Astrocyte (in vitro differentiated cells and primary cell): Measurements from ENCODE around the gene EHBP1. TPM values are rescaled to one million over a fixed set of nuclear protein-coding genes. Genes with fewer than 3 reads are reported as not detected.

Source experiments
- DNase-seq: peaks from one replicate; pipeline ENCODE4 v3.0.0-alpha.2; 2010; ENCODE audit warnings: low read depth
- FAIRE-seq: peaks from 2 replicates; lab custom pipeline; 2011; peaks lifted over from hg19 to GRCh38; lab: Jason Lieb, UNC
- H2AFZ ChIP-seq: 2 replicates; pipeline ENCODE4 v1.6.0; 2012; ENCODE audit warnings: low read depth, low read length, inconsistent platforms
- H3K27ac ChIP-seq: 2 replicates; pipeline ENCODE4 v1.5.1; 2011; ENCODE audit warnings: low read depth, low read length, inconsistent platforms
- H3K27me3 ChIP-seq: 2 replicates; pipeline ENCODE4 v1.6.0; 2011; ENCODE audit warnings: low read length, inconsistent platforms; ENCODE audit not compliant: insufficient read depth
- H3K36me3 ChIP-seq: 2 replicates; pipeline ENCODE4 v1.5.1; 2011; ENCODE audit warnings: low read length, inconsistent platforms; ENCODE audit not compliant: insufficient read depth
- H3K4me1 ChIP-seq: 2 replicates; pipeline ENCODE4 v1.5.1; 2011; ENCODE audit warnings: low read length, inconsistent platforms; ENCODE audit not compliant: insufficient read depth
- H3K4me2 ChIP-seq: 2 replicates; pipeline ENCODE4 v1.6.0; 2012; ENCODE audit warnings: low read length, inconsistent platforms
- H3K4me3 ChIP-seq: 2 replicates; pipeline ENCODE4 v1.5.1; 2011; ENCODE audit warnings: low read depth, mild to moderate bottlenecking, low read length, inconsistent platforms; ENCODE audit not compliant: insufficient read depth
- H3K79me2 ChIP-seq: 2 replicates; pipeline ENCODE4 v1.6.0; 2012; ENCODE audit warnings: mild to moderate bottlenecking, low read length, inconsistent platforms; ENCODE audit not compliant: insufficient read depth
- H3K9ac ChIP-seq: 2 replicates; pipeline ENCODE4 v1.6.0; 2012; ENCODE audit warnings: mild to moderate bottlenecking, low read length, inconsistent platforms
- H3K9me3 ChIP-seq: 2 replicates; pipeline ENCODE4 v1.5.1; 2012; ENCODE audit warnings: low read depth, mild to moderate bottlenecking, low read length, inconsistent platforms; ENCODE audit not compliant: insufficient read depth
- H4K20me1 ChIP-seq: 2 replicates; pipeline ENCODE4 v1.6.0; 2012; ENCODE audit warnings: low read length, inconsistent platforms; ENCODE audit not compliant: insufficient read depth
- H3K27ac Mint-ChIP-seq: one replicate; pipeline ENCODE4 v1.8.0; 2021; ENCODE audit warnings: mild to moderate bottlenecking, mixed read lengths; ENCODE audit not compliant: unreplicated experiment
- H3K27me3 Mint-ChIP-seq: one replicate; pipeline ENCODE4 v1.8.0; 2021; ENCODE audit warnings: low read depth, mixed read lengths; ENCODE audit not compliant: unreplicated experiment
- H3K36me3 Mint-ChIP-seq: one replicate; pipeline ENCODE4 v1.8.0; 2021; ENCODE audit warnings: low read depth, mixed read lengths; ENCODE audit not compliant: unreplicated experiment
- H3K4me1 Mint-ChIP-seq: one replicate; pipeline ENCODE4 v1.8.0; 2021; ENCODE audit warnings: low read depth, mixed read lengths; ENCODE audit not compliant: unreplicated experiment
- H3K4me3 Mint-ChIP-seq: one replicate; pipeline ENCODE4 v1.8.0; 2021; ENCODE audit warnings: mild to moderate bottlenecking, moderate library complexity, mixed read lengths; ENCODE audit not compliant: unreplicated experiment
- H3K9me3 Mint-ChIP-seq: one replicate; pipeline ENCODE4 v1.8.0; 2021; ENCODE audit warnings: mild to moderate bottlenecking, mixed read lengths; ENCODE audit not compliant: unreplicated experiment
- EZH2 ChIP-seq: IDR thresholded peaks from 2 replicates; pipeline ENCODE4 v1.6.1; 2012; ENCODE audit warnings: mild to moderate bottlenecking, low read length, inconsistent platforms; ENCODE audit not compliant: insufficient read depth
- total RNA-seq: library from RNA; stranded (reverse); gene quantifications from 2 replicates; pipeline ENCODE4 v1.2.1, GENCODE V29; 2021
- TF ChIP-seq, protein P1 (sequence below): IDR thresholded peaks from 2 replicates; pipeline ENCODE4 v1.5.1; 2011; ENCODE audit warnings: low read depth, mild to moderate bottlenecking, inconsistent platforms, low read length, moderate library complexity; ENCODE audit not compliant: insufficient read depth

Gene EHBP1
- total RNA-seq, 1 donor from 2014 or later: 44.1 TPM

DNA sequence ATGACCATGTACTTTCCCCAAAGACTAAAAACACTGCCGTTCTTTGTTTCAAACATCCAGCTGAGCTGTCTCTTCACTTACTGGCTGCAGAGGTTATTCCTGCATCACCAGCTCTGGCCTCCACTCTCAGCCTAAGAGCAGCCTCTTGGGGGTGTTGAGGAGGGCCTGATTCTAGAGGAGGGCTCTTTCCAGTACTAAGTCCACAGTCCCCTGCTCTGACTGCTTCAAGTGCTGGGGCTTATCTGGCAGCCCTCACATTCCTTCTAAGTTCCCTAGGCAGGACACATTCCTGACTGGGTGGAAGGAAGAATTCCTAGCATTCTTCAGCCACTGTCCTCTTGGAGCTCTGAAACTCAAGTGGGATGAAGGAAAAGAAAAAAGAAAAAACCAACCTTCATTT lies 32.9 kb upstream of the EHBP1 start:
- Mint-ChIP-seq H3K27me3 (no peaks in the 10 kb centered on the region), H3K4me1 (peaks cover 9% of the 10 kb centered on the region), H3K4me3 (no peak overlapping the region), H3K27ac (peak overlapping the region; percentile 84), H3K36me3 (no peaks in the 10 kb centered on the region), H3K9me3 (no peaks in the 10 kb centered on the region)
- no peak overlapping the region for H3K4me3 ChIP-seq
- TF ChIP-seq EZH2: no peak
- TF ChIP-seq, protein P1, sequence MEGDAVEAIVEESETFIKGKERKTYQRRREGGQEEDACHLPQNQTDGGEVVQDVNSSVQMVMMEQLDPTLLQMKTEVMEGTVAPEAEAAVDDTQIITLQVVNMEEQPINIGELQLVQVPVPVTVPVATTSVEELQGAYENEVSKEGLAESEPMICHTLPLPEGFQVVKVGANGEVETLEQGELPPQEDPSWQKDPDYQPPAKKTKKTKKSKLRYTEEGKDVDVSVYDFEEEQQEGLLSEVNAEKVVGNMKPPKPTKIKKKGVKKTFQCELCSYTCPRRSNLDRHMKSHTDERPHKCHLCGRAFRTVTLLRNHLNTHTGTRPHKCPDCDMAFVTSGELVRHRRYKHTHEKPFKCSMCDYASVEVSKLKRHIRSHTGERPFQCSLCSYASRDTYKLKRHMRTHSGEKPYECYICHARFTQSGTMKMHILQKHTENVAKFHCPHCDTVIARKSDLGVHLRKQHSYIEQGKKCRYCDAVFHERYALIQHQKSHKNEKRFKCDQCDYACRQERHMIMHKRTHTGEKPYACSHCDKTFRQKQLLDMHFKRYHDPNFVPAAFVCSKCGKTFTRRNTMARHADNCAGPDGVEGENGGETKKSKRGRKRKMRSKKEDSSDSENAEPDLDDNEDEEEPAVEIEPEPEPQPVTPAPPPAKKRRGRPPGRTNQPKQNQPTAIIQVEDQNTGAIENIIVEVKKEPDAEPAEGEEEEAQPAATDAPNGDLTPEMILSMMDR: no peak
- H3K9me3 ChIP-seq: no peaks in the 10 kb centered on the region
- no peaks in the 10 kb centered on the region for H3K79me2 ChIP-seq
- peak overlapping the region; percentile 3 for H3K9ac ChIP-seq
- H3K4me2 ChIP-seq: peak overlapping the region; percentile 63
- peaks cover 16% of the 10 kb centered on the region for H3K4me1 ChIP-seq
- H2AFZ ChIP-seq: peak overlapping the region; percentile 41
- H4K20me1 ChIP-seq: no peaks in the 10 kb centered on the region
- peak overlapping the region; percentile 47 for H3K27ac ChIP-seq
- DNase-seq (peak; percentile 88), FAIRE-seq (peak; percentile 78)
- H3K36me3 ChIP-seq: no peaks in the 10 kb centered on the region
- H3K27me3 ChIP-seq: no peaks in the 10 kb centered on the region

DNA sequence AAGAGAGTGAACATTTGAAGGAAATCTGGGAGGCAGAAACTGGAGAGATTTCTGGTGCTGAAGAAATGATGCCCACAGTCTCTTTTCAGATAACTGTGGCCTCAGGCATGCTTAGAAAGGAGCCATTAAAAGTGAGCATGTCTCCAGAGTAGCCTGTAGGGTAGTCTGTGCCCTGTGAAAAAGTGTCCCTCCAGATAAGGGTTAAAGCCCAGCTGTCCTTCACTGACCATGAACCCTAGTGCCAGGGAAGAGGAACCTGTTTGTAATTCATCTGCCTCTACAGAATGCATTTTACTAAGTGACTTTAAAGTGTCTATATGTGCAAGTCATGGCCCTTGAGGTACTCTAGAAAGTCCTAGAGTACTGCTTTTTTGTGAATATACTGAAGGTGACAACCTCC lies 30.5 kb upstream of the EHBP1 start:
- H3K9me3 Mint-ChIP-seq: no peaks in the 10 kb centered on the region
- DNase-seq (no peak), FAIRE-seq (no peak)
- H3K4me3 ChIP-seq: no peak overlapping the region
- H2AFZ ChIP-seq: no peak overlapping the region
- H3K9ac ChIP-seq: no peak overlapping the region
- H3K27me3 Mint-ChIP-seq: no peaks in the 10 kb centered on the region
- no peaks in the 10 kb centered on the region for H3K27me3 ChIP-seq
- H3K27ac Mint-ChIP-seq: no peak overlapping the region
- no peaks in the 10 kb centered on the region for H3K36me3 Mint-ChIP-seq
- no peaks in the 10 kb centered on the region for H3K79me2 ChIP-seq
- H3K9me3 ChIP-seq: no peaks in the 10 kb centered on the region
- peaks cover 9% of the 10 kb centered on the region for H3K4me1 Mint-ChIP-seq
- H3K4me2 ChIP-seq: no peak overlapping the region
- no peaks in the 10 kb centered on the region for H4K20me1 ChIP-seq
- TF ChIP-seq EZH2: no peak
- TF ChIP-seq, protein P1: no peak
- H3K36me3 ChIP-seq: no peaks in the 10 kb centered on the region
- no peak overlapping the region for H3K4me3 Mint-ChIP-seq
- H3K4me1 ChIP-seq: peaks cover 16% of the 10 kb centered on the region
- no peak overlapping the region for H3K27ac ChIP-seq

DNA sequence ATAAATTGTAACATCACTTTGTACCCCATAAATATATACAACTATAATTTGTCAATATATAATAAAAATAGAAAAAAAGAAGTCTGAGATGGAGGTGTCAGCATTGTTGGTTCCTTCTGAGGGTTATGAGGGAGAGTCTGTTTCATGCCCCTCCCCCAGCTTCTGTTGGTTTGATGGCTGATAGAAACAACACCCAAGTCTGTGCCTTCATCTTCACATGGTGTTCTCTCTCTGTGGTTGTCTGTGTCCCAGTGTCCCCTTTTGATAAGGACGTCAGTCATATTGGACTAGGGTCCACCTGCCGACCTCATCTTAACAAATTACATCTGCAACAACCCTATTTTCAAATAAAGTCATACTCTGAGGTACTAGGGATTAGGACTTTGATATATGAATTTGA lies 20.3 kb upstream of the EHBP1 start:
- no peak overlapping the region for H3K27ac Mint-ChIP-seq
- H3K27me3 Mint-ChIP-seq: peaks cover 1% of the 10 kb centered on the region
- Histone ChIP-seq H3K9ac (no peak overlapping the region), H3K4me2 (no peak overlapping the region), H3K9me3 (no peaks in the 10 kb centered on the region), H3K36me3 (no peaks in the 10 kb centered on the region), H3K4me3 (no peak overlapping the region), H2AFZ (no peak overlapping the region), H3K4me1 (no peaks in the 10 kb centered on the region), H4K20me1 (no peaks in the 10 kb centered on the region), H3K27me3 (no peaks in the 10 kb centered on the region), H3K27ac (no peak overlapping the region), H3K79me2 (no peaks in the 10 kb centered on the region)
- H3K4me3 Mint-ChIP-seq: no peak overlapping the region
- peaks cover 20% of the 10 kb centered on the region for H3K4me1 Mint-ChIP-seq
- H3K9me3 Mint-ChIP-seq: no peaks in the 10 kb centered on the region
- TF ChIP-seq, protein P1: no peak
- TF ChIP-seq EZH2: no peak
- H3K36me3 Mint-ChIP-seq: no peaks in the 10 kb centered on the region
- FAIRE-seq (no peak), DNase-seq (no peak)
